Stimulated activated CD8-positive, alpha-beta memory T cell treated with anti-CD3 and anti-CD28 coated beads, Interleukin-7, amount 100 ng/mL, for 4 hours (primary cell): ENCODE data around the gene CD300A.
"Not testable (repeated sequence)": the region's sequence is repeated elsewhere in the genome, so short reads cannot be mapped to it uniquely, and the experiment has no call there.

ENCODE experiments used
- DNase-seq, 2 donors: peaks; one replicate each; pipeline ENCODE4 v3.0.0-alpha.2; 2020; ENCODE audit warnings: low read depth in 2 of 2

CD300A gene

GRCh38 chr17:74518413-74518981 is 52.1 kb downstream of the CD300A start:
- DNase-seq = not testable (repeated sequence)

- DNase-seq = no peak
Observed at GRCh38 chr17:74520016-74520434, 53.6 kb downstream of the CD300A start.

GRCh38 chr17:74520790-74521480 is 54.5 kb downstream of the CD300A start:
- DNase-seq = no peak

GRCh38 chr17:74521701-74522201 is 55.3 kb downstream of the CD300A start:
- no peak for DNase-seq

GRCh38 chr17:74522381-74523105 is 56.1 kb downstream of the CD300A start:
- DNase-seq = no peak

- no peak for DNase-seq
Observed at GRCh38 chr17:74523308-74523707, 56.9 kb downstream of the CD300A start.

GRCh38 chr17:74524653-74525464 is 58.4 kb downstream of the CD300A start:
- no peak for DNase-seq

GRCh38 chr17:74525465-74525725 is 59.0 kb downstream of the CD300A start:
- DNase-seq = no peak

GRCh38 chr17:74525781-74526288 is 59.4 kb downstream of the CD300A start:
- no peak for DNase-seq

GRCh38 chr17:74526681-74527080 is 60.2 kb downstream of the CD300A start:
- DNase-seq = no peak

GRCh38 chr17:74527081-74527480 is 60.6 kb downstream of the CD300A start:
- no peak for DNase-seq

GRCh38 chr17:74527756-74528155 is 61.3 kb downstream of the CD300A start:
- DNase-seq = no peak

- no peak for DNase-seq
Observed at GRCh38 chr17:74528491-74529199, 62.2 kb downstream of the CD300A start.

GRCh38 chr17:74529243-74529642 is 62.8 kb downstream of the CD300A start:
- DNase-seq = no peak

GRCh38 chr17:74530831-74531150 is 64.4 kb downstream of the CD300A start:
- DNase-seq = no peak

- DNase-seq = no peak
Observed at GRCh38 chr17:74531231-74531761, 64.9 kb downstream of the CD300A start, which contains the start of gene CD300LB. CD300LB (minus strand) TSS chr17:74531475; CDS start chr17:74531350, 125 bp downstream.

GRCh38 chr17:74532115-74532514 is 65.7 kb downstream of the CD300A start:
- DNase-seq = no peak
